ENCODE measurements around the gene GFOD2. TPM values are rescaled to one million over a fixed set of nuclear protein-coding genes. Genes with fewer than 3 reads are reported as not detected.

GFOD2 gene
- total and polyA plus RNA-seq, 2 of the 13 experiments (the other 11 are each of a cell fraction or from before 2014, with no cell fraction given), result 11.1 to 17.2 TPM

DNA sequence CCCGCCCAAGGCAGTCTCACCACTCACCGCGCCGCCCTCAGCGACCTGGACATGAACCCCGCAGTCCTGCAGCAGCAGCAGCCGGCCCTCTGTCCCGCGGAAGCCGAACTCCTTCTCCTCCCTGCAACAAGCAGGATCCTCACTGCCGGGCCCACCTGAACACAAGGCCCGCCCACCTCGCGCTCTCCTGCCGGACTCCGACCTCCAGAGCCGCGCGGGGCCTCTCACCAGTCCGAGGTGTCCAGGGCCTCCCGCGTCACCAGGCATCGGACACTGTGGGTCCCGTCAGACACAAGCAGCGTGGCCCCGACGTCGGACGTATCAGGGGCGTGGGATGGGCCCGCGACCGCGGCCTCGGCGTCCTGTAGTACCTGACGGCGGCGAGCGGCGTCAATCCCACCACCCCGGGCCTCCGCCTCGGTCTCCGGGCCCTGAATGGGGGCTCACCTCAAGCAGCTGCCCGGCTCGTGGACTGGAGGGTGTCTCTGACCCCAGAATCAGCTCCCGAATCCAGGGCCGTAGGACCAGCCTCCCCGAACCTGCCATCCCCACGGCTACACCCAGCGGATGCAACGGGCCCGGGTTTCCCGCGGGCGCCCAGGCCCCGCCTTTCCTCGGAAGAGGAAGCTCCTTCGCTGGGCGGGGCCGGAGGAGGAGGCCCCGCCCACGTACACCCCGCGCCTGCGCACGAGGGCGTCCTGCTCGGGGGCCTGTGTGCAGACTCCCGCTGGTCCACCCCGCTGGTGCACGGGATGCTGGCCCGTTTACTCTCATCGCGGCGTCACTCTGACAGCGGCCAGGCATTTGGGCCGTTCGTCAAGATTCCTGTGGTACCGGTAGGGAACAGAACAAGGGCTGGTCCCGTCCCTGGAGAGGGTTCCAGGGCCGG, 59.2 kb downstream of the GFOD2 start, which contains the start of gene ACD (continued):
- TF ChIP-seq, protein P1, sequence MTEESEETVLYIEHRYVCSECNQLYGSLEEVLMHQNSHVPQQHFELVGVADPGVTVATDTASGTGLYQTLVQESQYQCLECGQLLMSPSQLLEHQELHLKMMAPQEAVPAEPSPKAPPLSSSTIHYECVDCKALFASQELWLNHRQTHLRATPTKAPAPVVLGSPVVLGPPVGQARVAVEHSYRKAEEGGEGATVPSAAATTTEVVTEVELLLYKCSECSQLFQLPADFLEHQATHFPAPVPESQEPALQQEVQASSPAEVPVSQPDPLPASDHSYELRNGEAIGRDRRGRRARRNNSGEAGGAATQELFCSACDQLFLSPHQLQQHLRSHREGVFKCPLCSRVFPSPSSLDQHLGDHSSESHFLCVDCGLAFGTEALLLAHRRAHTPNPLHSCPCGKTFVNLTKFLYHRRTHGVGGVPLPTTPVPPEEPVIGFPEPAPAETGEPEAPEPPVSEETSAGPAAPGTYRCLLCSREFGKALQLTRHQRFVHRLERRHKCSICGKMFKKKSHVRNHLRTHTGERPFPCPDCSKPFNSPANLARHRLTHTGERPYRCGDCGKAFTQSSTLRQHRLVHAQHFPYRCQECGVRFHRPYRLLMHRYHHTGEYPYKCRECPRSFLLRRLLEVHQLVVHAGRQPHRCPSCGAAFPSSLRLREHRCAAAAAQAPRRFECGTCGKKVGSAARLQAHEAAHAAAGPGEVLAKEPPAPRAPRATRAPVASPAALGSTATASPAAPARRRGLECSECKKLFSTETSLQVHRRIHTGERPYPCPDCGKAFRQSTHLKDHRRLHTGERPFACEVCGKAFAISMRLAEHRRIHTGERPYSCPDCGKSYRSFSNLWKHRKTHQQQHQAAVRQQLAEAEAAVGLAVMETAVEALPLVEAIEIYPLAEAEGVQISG (CRISPR knock-in tag; IDR thresholded peaks at IDR 0.05), result peak; percentile 51; the same call in 1 of the 2 replicates
- TF ChIP-seq, protein P2, sequence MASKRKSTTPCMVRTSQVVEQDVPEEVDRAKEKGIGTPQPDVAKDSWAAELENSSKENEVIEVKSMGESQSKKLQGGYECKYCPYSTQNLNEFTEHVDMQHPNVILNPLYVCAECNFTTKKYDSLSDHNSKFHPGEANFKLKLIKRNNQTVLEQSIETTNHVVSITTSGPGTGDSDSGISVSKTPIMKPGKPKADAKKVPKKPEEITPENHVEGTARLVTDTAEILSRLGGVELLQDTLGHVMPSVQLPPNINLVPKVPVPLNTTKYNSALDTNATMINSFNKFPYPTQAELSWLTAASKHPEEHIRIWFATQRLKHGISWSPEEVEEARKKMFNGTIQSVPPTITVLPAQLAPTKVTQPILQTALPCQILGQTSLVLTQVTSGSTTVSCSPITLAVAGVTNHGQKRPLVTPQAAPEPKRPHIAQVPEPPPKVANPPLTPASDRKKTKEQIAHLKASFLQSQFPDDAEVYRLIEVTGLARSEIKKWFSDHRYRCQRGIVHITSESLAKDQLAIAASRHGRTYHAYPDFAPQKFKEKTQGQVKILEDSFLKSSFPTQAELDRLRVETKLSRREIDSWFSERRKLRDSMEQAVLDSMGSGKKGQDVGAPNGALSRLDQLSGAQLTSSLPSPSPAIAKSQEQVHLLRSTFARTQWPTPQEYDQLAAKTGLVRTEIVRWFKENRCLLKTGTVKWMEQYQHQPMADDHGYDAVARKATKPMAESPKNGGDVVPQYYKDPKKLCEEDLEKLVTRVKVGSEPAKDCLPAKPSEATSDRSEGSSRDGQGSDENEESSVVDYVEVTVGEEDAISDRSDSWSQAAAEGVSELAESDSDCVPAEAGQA (IDR thresholded peaks at IDR 0.05; ENCODE audit: low read depth), result 0 out of 2 replicates have a peak, but pooled peaks have one; percentile 9
- TF ChIP-seq, protein P2 (CRISPR knock-in tag; IDR thresholded peaks at IDR 0.05; ENCODE audit: borderline replicate concordance), result no peak; the same call in none of the 2 replicates
- TF ChIP-seq, protein P3, sequence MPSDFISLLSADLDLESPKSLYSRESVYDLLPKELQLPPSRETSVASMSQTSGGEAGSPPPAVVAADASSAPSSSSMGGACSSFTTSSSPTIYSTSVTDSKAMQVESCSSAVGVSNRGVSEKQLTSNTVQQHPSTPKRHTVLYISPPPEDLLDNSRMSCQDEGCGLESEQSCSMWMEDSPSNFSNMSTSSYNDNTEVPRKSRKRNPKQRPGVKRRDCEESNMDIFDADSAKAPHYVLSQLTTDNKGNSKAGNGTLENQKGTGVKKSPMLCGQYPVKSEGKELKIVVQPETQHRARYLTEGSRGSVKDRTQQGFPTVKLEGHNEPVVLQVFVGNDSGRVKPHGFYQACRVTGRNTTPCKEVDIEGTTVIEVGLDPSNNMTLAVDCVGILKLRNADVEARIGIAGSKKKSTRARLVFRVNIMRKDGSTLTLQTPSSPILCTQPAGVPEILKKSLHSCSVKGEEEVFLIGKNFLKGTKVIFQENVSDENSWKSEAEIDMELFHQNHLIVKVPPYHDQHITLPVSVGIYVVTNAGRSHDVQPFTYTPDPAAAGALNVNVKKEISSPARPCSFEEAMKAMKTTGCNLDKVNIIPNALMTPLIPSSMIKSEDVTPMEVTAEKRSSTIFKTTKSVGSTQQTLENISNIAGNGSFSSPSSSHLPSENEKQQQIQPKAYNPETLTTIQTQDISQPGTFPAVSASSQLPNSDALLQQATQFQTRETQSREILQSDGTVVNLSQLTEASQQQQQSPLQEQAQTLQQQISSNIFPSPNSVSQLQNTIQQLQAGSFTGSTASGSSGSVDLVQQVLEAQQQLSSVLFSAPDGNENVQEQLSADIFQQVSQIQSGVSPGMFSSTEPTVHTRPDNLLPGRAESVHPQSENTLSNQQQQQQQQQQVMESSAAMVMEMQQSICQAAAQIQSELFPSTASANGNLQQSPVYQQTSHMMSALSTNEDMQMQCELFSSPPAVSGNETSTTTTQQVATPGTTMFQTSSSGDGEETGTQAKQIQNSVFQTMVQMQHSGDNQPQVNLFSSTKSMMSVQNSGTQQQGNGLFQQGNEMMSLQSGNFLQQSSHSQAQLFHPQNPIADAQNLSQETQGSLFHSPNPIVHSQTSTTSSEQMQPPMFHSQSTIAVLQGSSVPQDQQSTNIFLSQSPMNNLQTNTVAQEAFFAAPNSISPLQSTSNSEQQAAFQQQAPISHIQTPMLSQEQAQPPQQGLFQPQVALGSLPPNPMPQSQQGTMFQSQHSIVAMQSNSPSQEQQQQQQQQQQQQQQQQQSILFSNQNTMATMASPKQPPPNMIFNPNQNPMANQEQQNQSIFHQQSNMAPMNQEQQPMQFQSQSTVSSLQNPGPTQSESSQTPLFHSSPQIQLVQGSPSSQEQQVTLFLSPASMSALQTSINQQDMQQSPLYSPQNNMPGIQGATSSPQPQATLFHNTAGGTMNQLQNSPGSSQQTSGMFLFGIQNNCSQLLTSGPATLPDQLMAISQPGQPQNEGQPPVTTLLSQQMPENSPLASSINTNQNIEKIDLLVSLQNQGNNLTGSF (CRISPR knock-in tag; IDR thresholded peaks at IDR 0.05), result peak; percentile 30
- TF ChIP-seq ZNF660 (CRISPR knock-in tag; IDR thresholded peaks at IDR 0.05; ENCODE audit: borderline replicate concordance, low read depth) (0 out of 2 replicates have a peak, but pooled peaks have one; percentile 39), KDM6A (CRISPR knock-in tag; IDR thresholded peaks at IDR 0.05; ENCODE audit: low read depth) (peak; percentile 46; the same call in 1 of the 2 replicates), SAP130 (CRISPR knock-in tag; IDR thresholded peaks at IDR 0.05; ENCODE audit: low read depth) (peak; percentile 69), ZNF253 (CRISPR knock-in tag; IDR thresholded peaks at IDR 0.05; ENCODE audit: borderline replicate concordance) (no peak), RFX3 (CRISPR knock-in tag; IDR thresholded peaks at IDR 0.05) (no peak), HCFC1 (IDR thresholded peaks at IDR 0.05; ENCODE audit: low read depth, low read length) (no peak; the same call in 1 of the 2 replicates), RXRA (CRISPR knock-in tag; IDR thresholded peaks at IDR 0.05) (peak; percentile 72), RFX1 (IDR thresholded peaks at IDR 0.05) (no peak)
- TF ChIP-seq, protein P4, sequence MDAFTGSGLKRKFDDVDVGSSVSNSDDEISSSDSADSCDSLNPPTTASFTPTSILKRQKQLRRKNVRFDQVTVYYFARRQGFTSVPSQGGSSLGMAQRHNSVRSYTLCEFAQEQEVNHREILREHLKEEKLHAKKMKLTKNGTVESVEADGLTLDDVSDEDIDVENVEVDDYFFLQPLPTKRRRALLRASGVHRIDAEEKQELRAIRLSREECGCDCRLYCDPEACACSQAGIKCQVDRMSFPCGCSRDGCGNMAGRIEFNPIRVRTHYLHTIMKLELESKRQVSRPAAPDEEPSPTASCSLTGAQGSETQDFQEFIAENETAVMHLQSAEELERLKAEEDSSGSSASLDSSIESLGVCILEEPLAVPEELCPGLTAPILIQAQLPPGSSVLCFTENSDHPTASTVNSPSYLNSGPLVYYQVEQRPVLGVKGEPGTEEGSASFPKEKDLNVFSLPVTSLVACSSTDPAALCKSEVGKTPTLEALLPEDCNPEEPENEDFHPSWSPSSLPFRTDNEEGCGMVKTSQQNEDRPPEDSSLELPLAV (CRISPR knock-in tag; conservative IDR thresholded peaks at IDR 0.05; ENCODE audit: low read depth), result no peak
